ENCODE measurements around the gene CDC14A. TPM values are rescaled to one million over a fixed set of nuclear protein-coding genes. Genes with fewer than 3 reads are reported as not detected.

CDC14A gene
- total RNA-seq, 1 experiment from 2014 or later, result 2.6 TPM

GRCh38 chr1:100413035-100413434 is 60.7 kb downstream of the CDC14A start:
- H3K36me3 Mint-ChIP-seq (ENCODE audit: insufficient read depth, unreplicated experiment), result no peaks in the 10 kb centered on the region
- CTCF ChIA-PET, result interaction anchor here (1.0 kb wide), 1 partner anchor 46 kb away, joined by 3 read pairs; no protein-coding TSS in a partner anchor
- BruUV-seq (replicated peaks), result no TSS peak
- DNase-seq (ENCODE audit: unreplicated experiment), result no peak
- POLR2A ChIA-PET, result no interaction called here
- H3K27ac Mint-ChIP-seq (ENCODE audit: low read depth, unreplicated experiment), result no peak overlapping the region
- no peaks in the 10 kb centered on the region for H3K4me1 Mint-ChIP-seq (ENCODE audit: insufficient read depth, unreplicated experiment)
- no peak for TF ChIP-seq CTCF (IDR thresholded peaks at IDR 0.05; ENCODE audit: unreplicated experiment)
- peaks cover 8% of the 10 kb centered on the region for H3K9me3 Mint-ChIP-seq (ENCODE audit: unreplicated experiment)
- H3K4me3 Mint-ChIP-seq (ENCODE audit: unreplicated experiment), result no peak overlapping the region
- H3K27me3 Mint-ChIP-seq (ENCODE audit: insufficient read depth, unreplicated experiment), result no peaks in the 10 kb centered on the region
- intact Hi-C loops (cut with micrococcal nuclease), result no loop called here

DNA sequence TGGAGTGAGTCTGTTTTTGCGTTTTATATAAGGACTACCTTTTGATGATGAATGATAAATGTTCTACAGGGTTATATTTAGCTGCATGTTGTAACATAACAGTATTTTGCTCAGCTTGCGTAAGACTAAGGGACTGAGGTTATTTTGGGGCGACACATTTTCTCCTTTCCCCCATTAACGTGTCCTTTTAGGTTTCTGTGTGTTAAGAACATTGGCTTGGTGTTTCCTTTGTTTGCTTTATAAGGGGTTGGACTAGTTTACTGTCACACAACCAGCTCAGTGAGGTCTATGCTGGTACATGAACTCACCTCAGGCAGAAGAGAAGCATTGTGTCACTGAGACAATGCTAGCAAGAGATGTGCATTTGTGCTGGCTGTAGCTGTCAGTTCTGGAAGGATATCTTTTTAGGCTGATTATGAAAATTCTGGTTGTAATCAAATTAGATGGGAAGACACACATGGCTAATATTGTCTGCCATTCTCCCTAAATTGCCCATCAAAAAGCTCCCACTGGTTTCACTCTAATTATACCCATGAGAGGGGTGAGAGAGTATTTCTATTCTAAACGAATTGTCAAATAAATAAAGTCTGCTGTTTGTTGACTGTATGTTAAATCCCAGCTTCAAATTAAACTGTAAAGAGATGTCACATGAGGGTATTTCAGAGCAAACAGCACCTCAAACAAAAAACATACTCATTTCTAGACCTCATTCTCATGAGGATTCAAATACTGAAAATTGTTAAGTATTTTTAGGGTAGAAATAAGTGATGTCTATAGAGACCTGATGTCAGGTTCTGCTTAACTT is 62.6 kb downstream of the CDC14A start:
- ChIA-PET CTCF (interaction anchor here (1.0 kb wide), 1 partner anchor 57 kb away, joined by 4 read pairs; no protein-coding TSS in a partner anchor), POLR2A (interaction anchor here (0.6 to 1.5 kb wide), 4 partner anchors 10 to 61 kb away, joined by 3 to 7 read pairs (median 3); no protein-coding TSS in a partner anchor)
- BruUV-seq (replicated peaks), result no TSS peak
- H3K27ac Mint-ChIP-seq (ENCODE audit: low read depth, unreplicated experiment), result no peak overlapping the region
- TF ChIP-seq CTCF (IDR thresholded peaks at IDR 0.05; ENCODE audit: unreplicated experiment), result no peak
- intact Hi-C loops (cut with micrococcal nuclease), result no loop called here
- no peaks in the 10 kb centered on the region for H3K36me3 Mint-ChIP-seq (ENCODE audit: insufficient read depth, unreplicated experiment)
- no peaks in the 10 kb centered on the region for H3K9me3 Mint-ChIP-seq (ENCODE audit: unreplicated experiment)
- H3K4me1 Mint-ChIP-seq (ENCODE audit: insufficient read depth, unreplicated experiment), result no peaks in the 10 kb centered on the region
- H3K27me3 Mint-ChIP-seq (ENCODE audit: insufficient read depth, unreplicated experiment), result no peaks in the 10 kb centered on the region
- no peak for DNase-seq (ENCODE audit: unreplicated experiment)
- no peak overlapping the region for H3K4me3 Mint-ChIP-seq (ENCODE audit: unreplicated experiment)

DNA sequence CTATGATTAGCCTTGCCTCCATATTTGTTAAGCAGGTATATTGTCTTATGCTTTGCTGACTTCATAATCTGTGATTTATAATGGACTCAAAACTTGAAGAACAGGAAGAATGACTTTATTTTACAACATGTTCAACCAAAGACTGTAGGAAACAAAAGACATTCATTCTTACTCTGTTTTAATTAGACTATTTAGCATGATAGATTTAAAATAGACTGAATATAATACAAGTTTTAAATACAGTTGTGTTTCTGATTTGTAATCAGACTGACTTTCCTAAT is 63.1 kb downstream of the CDC14A start:
- H3K36me3 Mint-ChIP-seq (ENCODE audit: insufficient read depth, unreplicated experiment), result no peaks in the 10 kb centered on the region
- intact Hi-C loops (cut with micrococcal nuclease), result no loop called here
- no peaks in the 10 kb centered on the region for H3K9me3 Mint-ChIP-seq (ENCODE audit: unreplicated experiment)
- DNase-seq (ENCODE audit: unreplicated experiment), result no peak
- no peak overlapping the region for H3K4me3 Mint-ChIP-seq (ENCODE audit: unreplicated experiment)
- POLR2A ChIA-PET, result no interaction called here
- TF ChIP-seq CTCF (IDR thresholded peaks at IDR 0.05; ENCODE audit: unreplicated experiment), result no peak
- BruUV-seq (replicated peaks), result no TSS peak
- no peak overlapping the region for H3K27ac Mint-ChIP-seq (ENCODE audit: low read depth, unreplicated experiment)
- CTCF ChIA-PET, result no interaction called here
- H3K4me1 Mint-ChIP-seq (ENCODE audit: insufficient read depth, unreplicated experiment), result no peaks in the 10 kb centered on the region
- no peaks in the 10 kb centered on the region for H3K27me3 Mint-ChIP-seq (ENCODE audit: insufficient read depth, unreplicated experiment)

DNA sequence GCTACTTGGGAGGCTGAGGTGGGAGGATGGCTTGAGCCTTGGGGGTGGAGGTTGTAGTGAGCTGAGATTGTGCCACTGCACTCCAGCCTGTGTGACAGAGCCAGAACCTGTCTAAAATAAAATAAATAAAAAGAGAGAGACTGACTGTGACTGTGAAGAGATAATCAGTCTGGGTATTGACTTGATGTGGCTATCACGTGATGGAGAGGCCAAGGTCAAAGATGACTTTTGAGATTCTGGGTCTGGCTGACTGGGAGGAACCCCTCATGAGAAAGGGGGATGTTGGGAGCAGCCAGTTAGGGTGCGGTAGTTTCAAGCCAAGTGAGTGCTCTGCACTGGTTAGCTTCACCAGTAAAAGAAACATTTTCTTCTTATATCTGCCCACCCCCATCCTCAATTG is 66.8 kb downstream of the CDC14A start:
- H3K27ac Mint-ChIP-seq (ENCODE audit: low read depth, unreplicated experiment), result no peak overlapping the region
- H3K4me3 Mint-ChIP-seq (ENCODE audit: unreplicated experiment), result no peak overlapping the region
- BruUV-seq (replicated peaks), result no TSS peak
- H3K9me3 Mint-ChIP-seq (ENCODE audit: unreplicated experiment), result no peaks in the 10 kb centered on the region
- no peak for TF ChIP-seq CTCF (IDR thresholded peaks at IDR 0.05; ENCODE audit: unreplicated experiment)
- DNase-seq (ENCODE audit: unreplicated experiment), result no peak
- intact Hi-C loops (cut with micrococcal nuclease), result no loop called here
- H3K27me3 Mint-ChIP-seq (ENCODE audit: insufficient read depth, unreplicated experiment), result no peaks in the 10 kb centered on the region
- H3K4me1 Mint-ChIP-seq (ENCODE audit: insufficient read depth, unreplicated experiment), result no peaks in the 10 kb centered on the region
- no peaks in the 10 kb centered on the region for H3K36me3 Mint-ChIP-seq (ENCODE audit: insufficient read depth, unreplicated experiment)
- ChIA-PET CTCF (interaction anchor here (0.7 kb wide), 2 partner anchors 653 to 1402 kb away, joined by 3 read pairs; partner anchors contain the start of gene FRRS1), POLR2A (no interaction called here)
